ENCODE data around the gene LYRM2. TPM values are rescaled to one million over a fixed set of nuclear protein-coding genes. Genes with fewer than 3 reads are reported as not detected.

Gene LYRM2
- total RNA-seq, 4 donors from 2014 or later, result 12.5 to 17.3 (median 14.5) TPM

DNA sequence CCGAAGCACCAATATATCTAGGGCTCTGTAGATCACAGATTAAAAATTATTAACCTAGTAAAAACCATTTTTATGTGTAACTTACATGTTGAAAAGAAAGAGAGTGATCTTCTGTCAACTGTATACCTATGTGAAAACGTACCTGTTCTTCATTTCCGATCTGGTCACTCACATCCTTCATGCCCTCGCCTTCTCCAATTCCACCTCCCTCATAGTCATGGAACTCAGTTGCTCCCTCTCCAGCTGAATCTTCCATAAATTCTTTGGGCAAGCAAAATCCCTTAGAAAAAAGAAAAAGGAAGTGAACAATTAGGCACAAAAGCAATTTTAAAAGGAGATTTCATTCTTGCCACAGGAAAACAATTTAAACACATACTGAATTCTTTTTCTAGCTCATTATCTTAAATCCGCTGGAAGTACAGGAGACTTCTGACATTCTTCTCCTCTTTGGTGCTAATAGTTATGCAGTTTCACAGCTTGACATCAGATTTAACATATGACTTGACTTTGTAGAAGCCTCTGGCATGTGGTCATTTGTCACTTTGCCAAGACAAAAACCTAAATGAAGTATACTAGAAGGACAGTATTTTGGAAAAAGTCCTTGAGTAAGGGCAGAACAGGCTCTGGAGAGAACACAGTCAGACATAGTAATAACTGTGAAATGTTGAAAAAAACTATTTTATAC, 29.5 kb upstream of the LYRM2 start:
- 90 to 93% methylated on average over 5 of the region's 5 CpGs for WGBS, 2 donors
- intact Hi-C loops (cut with DNase I; ENCODE audit: low total_unique reads), result no loop called here
- no peak for TF ChIP-seq POLR2A (IDR thresholded peaks at IDR 0.05)
- TF ChIP-seq, protein P1, sequence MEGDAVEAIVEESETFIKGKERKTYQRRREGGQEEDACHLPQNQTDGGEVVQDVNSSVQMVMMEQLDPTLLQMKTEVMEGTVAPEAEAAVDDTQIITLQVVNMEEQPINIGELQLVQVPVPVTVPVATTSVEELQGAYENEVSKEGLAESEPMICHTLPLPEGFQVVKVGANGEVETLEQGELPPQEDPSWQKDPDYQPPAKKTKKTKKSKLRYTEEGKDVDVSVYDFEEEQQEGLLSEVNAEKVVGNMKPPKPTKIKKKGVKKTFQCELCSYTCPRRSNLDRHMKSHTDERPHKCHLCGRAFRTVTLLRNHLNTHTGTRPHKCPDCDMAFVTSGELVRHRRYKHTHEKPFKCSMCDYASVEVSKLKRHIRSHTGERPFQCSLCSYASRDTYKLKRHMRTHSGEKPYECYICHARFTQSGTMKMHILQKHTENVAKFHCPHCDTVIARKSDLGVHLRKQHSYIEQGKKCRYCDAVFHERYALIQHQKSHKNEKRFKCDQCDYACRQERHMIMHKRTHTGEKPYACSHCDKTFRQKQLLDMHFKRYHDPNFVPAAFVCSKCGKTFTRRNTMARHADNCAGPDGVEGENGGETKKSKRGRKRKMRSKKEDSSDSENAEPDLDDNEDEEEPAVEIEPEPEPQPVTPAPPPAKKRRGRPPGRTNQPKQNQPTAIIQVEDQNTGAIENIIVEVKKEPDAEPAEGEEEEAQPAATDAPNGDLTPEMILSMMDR (IDR thresholded peaks at IDR 0.05), result no peak
- no peak for DNase-seq (ENCODE audit: low spot score in 2 of 2)
- H3K4me3 ChIP-seq (ENCODE audit: low read depth, poor library complexity, severe bottlenecking), result no peak overlapping the region

DNA sequence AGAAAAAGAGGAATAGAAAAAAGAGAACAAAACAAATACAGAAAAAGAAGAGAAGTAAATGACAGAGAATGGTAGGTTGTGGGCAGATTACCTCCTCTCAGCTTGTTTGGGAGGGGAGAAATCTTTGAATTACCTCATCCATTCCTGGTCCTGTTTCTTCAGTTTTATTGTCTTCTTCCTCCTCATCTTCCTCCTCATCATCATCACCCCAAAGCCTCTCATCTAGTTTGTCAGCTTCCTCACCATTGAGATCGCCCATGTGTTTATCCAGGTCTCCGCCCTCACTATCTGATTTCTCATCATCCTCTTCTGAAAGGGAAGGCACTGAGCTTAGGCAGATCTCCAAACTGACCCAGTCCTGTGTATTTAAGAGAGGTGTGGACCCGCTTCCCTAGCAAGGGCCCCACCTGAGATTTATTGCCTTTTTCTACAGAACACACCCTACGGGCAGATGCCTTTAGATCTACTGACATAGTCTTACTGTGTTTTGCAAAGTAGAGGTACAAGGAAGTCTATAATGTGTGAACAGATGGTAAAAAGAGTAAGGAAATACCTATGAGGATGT, 24.2 kb upstream of the LYRM2 start:
- intact Hi-C loops (cut with DNase I; ENCODE audit: low total_unique reads), result no loop called here
- TF ChIP-seq POLR2A (IDR thresholded peaks at IDR 0.05), result no peak
- TF ChIP-seq, protein P1 (IDR thresholded peaks at IDR 0.05), result no peak
- no peak overlapping the region for H3K4me3 ChIP-seq (ENCODE audit: low read depth, poor library complexity, severe bottlenecking)
- DNase-seq (ENCODE audit: low spot score in 2 of 2), result no peak
- WGBS, 2 donors, result 87 to 91% methylated on average over 4 of the region's 4 CpGs

DNA sequence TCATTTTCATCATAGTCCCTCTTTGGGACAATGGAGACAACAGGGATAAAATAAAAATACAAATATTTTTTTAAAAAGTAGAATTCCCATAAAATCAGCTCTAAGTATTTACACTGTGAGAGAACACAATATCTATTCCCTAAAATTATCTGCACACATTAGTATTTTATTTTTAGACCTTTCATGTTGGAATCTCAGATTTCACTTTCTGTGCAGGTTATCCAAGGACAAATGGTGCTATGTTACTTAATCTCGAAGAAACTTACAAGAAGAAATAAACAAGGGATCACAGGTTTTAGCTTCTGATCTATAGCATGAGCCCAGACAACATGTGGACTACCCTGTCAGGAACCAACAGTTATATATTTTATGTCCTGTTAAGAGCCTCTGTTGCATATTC, 23.0 kb upstream of the LYRM2 start:
- WGBS, 2 donors, result 95 to 97% methylated on average over 1 of the region's 1 CpG
- H3K4me3 ChIP-seq (ENCODE audit: low read depth, poor library complexity, severe bottlenecking), result no peak overlapping the region
- intact Hi-C loops (cut with DNase I; ENCODE audit: low total_unique reads), result no loop called here
- no peak for DNase-seq (ENCODE audit: low spot score in 2 of 2)
- TF ChIP-seq, protein P1 (IDR thresholded peaks at IDR 0.05), result no peak
- TF ChIP-seq POLR2A (IDR thresholded peaks at IDR 0.05), result no peak

DNA sequence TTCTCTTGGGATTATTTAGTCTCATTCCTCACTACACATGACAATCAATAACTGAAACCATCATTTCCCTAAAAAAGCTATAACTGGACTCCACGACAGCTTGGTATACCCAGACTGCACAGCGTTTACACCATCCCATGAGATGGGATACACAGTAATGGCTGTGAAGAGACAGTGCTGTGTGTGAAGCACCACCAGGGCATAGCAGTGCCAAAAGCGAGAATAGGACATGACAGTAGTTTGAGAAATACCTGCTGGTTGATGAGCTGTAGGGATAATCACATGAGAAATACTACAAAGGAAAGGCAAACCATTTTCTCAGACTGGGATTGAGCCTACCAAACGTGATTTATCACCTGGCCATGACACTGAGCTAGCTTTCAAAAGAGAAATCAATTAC, 22.4 kb upstream of the LYRM2 start:
- WGBS, 2 donors, result 92 to 94% methylated on average over 4 of the region's 4 CpGs
- intact Hi-C loops (cut with DNase I; ENCODE audit: low total_unique reads), result no loop called here
- TF ChIP-seq, protein P1 (IDR thresholded peaks at IDR 0.05), result no peak
- TF ChIP-seq POLR2A (IDR thresholded peaks at IDR 0.05), result no peak
- DNase-seq (ENCODE audit: low spot score in 2 of 2), result no peak
- H3K4me3 ChIP-seq (ENCODE audit: low read depth, poor library complexity, severe bottlenecking), result no peak overlapping the region

DNA sequence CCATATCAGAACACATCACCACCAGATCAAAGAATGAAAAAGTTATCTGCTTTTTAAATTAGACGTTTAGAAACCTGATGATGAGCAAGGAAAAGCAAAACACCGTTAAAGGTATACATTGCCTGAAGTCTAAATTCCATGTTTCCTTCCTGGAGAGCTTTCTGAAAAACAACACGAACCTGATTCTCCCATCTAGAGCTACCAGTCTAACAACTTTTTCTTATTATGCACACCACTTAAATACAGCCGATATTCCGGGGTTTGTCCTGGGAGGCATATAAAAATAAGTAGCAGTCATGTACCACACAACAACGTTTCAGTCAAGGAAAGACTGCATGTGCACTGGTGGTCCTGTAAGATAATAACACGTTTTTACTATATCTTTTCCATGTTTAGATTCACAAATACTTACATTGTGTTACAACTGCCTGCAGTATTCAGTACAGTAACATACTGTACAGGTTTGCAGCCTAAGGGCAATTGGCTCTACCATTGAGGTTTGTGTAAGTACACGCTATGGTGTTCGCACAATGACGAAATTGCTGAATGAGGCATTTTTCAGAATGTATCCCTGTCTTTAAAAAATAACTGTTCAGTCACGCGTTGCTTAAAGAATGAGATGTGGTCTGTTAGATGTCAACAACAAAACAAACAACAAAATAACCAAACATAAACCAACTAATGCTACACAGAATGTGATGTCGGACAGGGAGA, 19.1 kb upstream of the LYRM2 start:
- TF ChIP-seq POLR2A (IDR thresholded peaks at IDR 0.05), result no peak
- TF ChIP-seq, protein P1 (IDR thresholded peaks at IDR 0.05), result no peak
- no peak overlapping the region for H3K4me3 ChIP-seq (ENCODE audit: low read depth, poor library complexity, severe bottlenecking)
- intact Hi-C loops (cut with DNase I; ENCODE audit: low total_unique reads), result no loop called here
- DNase-seq (ENCODE audit: low spot score in 2 of 2), result no peak
- 57 to 66% methylated on average over 13 of the region's 13 CpGs for WGBS, 2 donors
